Stimulated activated CD4-positive, alpha-beta T cell treated with anti-CD3 and anti-CD28 coated beads, Interleukin-4, amount 100 ng/mL, for 48 hours (primary cell): ENCODE measurements around the gene DALRD3.

Experiments used
- DNase-seq, 2 donors: peaks; one replicate each; pipeline ENCODE4 v3.0.0-alpha.2; 2020; ENCODE audit warnings: low read depth in 2 of 2

DALRD3 gene

DNA sequence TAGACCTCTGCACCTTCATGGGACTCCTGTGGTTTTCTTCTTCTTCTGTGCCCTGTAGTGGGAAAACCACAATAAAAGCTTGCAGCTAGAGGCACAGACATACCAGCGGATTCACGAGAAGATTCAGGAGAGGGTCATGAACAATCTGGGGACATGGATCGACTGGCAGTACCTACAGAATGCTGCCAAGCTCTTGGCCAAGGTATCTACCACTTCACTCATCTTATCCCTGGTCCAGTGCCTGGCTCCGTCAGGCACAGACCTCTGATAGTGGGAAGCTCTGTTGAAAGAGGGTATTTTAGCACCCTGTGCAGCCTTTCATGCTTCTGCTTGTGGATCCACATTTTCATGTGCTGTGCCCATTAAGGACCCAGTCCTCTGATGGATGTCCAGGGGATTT lies 38.1 kb downstream of the DALRD3 start:
- no peak for DNase-seq

DNA sequence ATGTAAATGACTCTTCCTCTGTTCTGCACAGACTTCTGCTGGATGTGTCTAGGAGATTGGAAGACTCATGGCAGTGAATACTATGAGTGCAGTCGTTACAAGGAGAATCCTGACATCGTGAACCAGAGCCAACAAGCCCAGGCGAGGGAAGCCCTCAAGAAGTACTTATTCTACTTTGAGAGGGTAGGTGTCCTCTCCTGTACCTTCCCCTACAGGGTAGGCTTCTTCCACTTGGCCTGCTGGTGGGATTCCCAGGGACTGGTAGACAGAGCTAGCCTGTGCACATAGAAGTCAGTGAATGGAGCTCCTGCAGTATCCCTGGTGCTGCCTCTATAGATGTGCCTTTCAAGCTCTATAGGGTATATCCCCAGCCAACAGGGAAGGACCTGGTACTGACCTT lies 38.9 kb downstream of the DALRD3 start:
- DNase-seq, result no peak

DNA sequence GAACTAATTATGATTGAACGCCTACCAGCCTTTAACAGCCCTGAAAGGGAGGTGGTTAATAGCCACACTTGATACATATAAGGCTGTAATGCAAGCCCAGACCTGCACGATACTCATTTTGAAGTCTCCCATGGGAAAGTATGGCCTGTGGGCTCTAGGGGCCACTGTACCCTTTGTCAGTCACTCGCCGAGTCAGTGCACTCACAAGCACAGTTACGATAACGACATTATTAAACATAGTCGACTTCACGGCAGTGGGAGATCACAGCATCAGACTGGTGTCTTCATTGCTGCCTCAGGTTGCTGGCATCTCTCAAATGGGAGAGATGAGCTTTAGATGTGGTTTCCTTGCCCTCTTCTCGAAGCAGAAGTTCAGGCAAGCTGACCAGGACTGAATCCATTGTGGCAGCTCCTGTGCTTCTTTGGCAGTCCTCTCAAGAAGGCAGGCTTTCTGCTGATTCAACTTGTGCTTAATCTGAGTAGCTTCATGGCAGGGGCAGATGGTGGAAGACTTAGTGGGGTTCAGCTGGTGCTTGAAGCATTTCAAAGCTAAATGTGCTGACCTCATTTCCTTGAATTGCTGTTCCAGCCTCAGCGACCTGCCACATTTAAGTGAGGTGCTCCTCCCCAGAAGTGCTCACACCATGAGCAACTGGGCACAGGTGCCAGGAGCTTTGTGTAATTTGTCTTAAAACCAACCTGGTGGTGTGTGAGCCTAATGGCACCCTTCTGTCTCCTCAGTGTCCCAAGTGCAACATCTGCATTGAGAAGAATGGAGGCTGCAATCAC lies 44.1 kb downstream of the DALRD3 start:
- no peak for DNase-seq

DNA sequence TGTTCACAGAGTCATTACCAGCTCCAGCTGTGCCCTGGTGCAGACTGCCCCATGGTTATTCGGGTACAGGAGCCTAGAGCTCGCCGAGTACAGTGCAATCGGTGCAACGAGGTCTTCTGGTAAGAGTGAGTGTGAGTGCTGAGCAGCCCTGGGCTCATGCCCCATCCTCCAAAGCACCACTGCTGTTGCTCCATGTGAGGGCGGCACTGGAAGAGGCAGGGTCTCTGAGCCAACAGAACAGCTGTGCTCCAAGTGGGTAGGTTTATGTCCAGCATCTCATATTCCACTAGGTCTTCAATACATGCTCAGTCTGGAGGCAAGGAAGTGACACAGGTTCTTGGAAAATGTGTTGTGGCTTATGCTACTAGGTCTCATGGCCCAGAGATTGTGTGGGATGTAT lies 47.8 kb downstream of the DALRD3 start:
- DNase-seq, result no peak

DNA sequence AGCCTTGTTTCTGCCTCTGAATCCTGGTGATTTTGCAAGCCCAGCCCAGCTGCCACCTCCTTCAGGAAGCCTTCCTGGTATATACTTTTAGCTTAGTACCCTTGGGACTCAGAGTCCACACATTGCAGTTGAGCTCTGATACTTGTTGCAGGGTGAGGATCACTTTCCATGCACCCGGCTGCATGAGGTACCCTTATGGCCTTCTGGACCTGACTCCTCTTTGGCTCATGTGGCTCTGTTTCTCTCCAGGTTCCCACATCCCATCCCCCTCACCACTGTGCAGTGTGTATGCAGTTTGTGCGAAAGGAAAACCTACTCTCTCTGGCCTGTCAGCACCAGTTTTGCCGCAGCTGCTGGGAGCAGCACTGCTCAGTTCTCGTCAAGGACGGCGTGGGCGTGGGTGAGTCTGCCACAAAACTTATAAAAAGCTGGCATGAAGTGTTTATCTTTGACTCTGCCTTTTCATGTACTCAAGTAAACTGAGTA lies 51.5 kb downstream of the DALRD3 start:
- no peak for DNase-seq

DNA sequence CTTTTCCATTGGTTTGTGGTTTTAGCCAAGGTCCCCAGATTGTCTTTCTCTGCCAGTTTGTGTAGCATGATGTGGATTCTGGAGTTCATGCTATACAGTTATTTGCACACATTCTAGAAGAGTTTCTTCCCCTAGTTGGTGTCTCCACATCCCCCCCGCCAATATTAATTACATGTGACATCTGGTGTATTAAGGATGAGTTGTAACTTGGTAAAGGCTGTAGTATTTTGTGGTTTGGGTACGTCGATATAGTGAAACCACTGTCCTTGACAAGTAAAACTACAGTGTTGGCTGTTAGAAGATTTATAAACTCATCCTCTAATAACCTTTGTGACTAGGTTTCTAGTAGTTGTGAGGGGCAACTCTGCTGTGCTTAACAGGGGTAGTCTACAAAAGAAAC lies 52.0 kb downstream of the DALRD3 start:
- no peak for DNase-seq
